GM12875 (cell line): ENCODE data around the gene C2CD3.

ENCODE experiments used
- H3K4me3 ChIP-seq: one replicate; pipeline ENCODE4 v1.5.1; 2011; ENCODE audit warnings: low read depth, low read length, control low read depth
- TF ChIP-seq, protein P1 (sequence below): IDR thresholded peaks from 2 replicates; pipeline ENCODE4 v1.5.1; 2011; ENCODE audit warnings: low read depth, mild to moderate bottlenecking, control low read depth, inconsistent platforms, low read length, moderate library complexity, borderline replicate concordance; ENCODE audit not compliant: insufficient read depth

Gene C2CD3, protein sequence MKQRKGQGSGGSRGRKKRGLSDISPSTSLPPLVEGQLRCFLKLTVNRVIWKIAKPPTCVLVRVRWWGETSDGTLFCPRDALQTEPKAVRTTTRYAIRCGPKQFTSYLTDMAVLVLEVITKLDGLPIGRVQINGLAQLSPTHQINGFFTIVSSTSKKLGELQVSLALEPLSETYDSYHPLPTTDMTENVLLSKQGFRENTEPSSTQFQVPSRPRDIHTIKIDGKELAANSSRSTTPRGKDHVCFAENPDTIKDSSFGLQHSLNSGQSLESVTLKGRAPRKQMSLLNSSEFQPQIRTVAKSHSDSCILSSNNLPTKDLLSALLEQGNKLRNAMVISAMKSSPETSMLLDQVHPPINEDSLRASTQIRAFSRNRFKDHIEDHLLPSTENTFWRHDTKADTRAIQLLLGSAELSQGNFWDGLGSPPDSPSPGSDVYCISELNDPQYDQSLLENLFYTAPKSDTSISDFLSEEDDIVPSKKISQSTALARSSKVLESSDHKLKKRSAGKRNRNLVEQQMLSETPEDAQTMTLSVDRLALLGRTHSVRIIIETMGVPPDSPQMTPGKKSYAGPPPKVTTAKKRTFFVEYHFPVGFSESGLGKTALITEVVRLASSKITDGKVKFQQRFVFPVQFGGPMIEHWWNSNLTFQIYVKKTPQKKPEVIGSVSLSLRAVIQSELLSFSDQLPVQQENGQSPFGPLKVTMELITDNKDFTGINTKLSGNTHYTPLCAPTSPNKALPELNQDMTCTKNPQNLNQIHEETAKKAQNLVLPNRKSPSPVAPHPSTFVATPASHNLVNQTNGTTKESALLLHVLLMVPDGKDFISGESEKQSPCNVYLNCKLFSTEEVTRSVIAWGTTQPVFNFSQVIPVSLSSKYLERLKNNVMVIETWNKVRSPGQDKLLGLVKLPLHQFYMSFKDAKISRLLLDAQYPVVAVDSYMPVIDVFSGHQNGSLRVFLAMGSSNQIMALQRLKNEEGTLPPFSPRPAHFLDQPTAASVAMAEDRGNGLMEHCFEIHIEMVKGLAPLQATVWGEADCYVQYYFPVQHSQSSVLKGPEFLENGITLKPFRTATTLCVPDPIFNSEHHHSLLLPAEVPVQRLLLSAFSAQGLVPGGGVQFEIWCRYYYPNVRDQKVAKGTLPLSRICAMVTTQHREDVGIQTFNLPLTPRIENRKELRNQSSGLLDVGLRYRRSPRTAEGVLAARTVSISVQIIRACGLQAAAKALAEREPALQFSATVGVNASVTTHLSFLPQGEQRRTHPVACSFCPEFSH (N-terminal part only)

DNA sequence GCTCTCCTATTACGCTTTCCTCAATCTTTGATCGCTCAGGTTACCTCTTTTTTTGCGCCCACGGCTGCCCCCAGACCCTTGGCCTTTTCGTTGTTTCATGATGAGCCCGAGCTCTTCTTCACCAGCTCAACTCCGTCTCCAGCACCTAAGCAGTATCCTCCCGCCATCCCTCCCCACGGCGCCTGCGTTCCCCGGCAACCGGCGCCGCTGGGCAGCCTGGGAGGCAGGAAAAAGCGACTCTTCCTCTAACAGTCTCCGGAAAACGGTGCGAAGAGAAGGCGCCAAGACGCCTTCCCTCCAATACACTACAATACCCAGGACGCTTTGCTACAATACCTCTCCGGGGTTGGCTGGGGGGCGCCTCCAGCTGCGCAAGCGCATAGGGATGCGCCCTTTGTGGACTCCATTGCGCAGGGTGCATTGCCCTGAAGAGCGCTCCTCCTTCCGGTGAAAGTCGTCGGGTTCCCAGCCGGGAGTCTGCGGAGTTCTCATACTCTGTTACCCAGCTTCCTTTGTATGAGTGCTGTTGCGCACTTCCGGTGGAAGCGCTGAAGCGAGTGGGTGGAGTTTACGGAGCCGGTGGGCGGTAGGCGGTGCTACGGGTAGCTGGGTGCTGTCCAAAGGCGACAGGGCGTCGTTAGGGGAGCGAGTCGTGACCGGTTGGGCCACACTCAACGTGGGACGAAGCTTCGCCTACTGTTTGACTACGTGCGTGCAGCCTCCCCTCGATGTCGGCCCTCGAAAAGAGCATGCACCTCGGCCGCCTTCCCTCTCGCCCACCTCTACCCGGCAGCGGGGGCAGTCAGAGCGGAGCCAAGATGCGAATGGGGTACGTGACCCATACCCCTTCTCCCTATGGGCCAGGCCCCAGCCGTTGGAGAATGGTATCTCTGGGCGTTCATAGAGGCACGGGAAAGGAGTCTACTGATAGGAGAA lies at the start of gene C2CD3, which contains the start of gene PPME1:
Gene C2CD3, minus strand, starts transcription at position 309 of the 936 bp plus-strand sequence. Its CDS starts 210 bp downstream, at position 99.
Gene PPME1, plus strand, starts transcription at position 596 of the 936 bp plus-strand sequence. Its CDS starts 133 bp downstream, at position 729.
- TF ChIP-seq, protein P1, sequence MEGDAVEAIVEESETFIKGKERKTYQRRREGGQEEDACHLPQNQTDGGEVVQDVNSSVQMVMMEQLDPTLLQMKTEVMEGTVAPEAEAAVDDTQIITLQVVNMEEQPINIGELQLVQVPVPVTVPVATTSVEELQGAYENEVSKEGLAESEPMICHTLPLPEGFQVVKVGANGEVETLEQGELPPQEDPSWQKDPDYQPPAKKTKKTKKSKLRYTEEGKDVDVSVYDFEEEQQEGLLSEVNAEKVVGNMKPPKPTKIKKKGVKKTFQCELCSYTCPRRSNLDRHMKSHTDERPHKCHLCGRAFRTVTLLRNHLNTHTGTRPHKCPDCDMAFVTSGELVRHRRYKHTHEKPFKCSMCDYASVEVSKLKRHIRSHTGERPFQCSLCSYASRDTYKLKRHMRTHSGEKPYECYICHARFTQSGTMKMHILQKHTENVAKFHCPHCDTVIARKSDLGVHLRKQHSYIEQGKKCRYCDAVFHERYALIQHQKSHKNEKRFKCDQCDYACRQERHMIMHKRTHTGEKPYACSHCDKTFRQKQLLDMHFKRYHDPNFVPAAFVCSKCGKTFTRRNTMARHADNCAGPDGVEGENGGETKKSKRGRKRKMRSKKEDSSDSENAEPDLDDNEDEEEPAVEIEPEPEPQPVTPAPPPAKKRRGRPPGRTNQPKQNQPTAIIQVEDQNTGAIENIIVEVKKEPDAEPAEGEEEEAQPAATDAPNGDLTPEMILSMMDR, result no peak
- peak within 1 kb of the TSS; percentile 81 for H3K4me3 ChIP-seq

GRCh38 chr11:74220376-74220775 lies 49.6 kb upstream of the C2CD3 start:
- TF ChIP-seq, protein P1, result no peak
- H3K4me3 ChIP-seq, result no peak overlapping the region

DNA sequence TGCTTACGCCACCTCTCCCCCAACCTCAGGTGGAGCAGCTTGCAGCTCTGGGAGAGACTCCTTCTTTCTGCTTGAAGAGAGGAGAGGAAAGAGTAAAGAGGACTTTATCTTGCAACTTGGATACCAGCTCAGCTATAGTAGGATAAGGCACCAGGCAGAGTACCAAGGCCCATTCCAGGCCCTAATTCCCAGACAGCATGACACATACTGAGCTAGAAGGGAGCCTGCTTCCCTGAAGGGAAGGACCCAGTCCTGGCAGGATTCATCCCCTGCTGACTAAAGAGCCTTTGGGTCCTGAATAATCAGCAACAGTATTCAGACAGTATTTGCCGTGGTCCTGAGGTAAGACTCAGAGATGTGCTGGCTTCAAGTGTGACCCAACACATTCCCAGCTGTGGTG lies 41.7 kb upstream of the C2CD3 start:
- H3K4me3 ChIP-seq, result no peak overlapping the region
- TF ChIP-seq, protein P1, result no peak

DNA sequence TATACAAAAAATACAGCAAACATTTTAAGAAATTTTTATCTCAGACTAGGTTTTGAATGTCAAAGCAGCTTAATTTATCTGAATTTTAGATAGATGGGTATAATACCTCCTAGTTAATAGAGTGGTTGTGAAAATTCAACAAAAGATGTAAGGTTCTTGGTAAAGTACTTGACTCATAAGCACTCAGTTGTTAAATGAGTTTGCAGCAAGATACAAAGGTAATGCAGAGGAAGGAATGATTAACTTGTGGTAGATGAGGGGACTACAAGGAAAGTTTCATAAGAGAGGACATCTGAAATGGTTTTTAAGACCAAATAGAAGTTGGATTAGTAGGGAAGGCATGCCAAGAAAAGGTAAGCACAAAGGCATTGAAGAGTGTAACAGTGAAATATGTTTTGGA lies 37.7 kb upstream of the C2CD3 start:
- H3K4me3 ChIP-seq, result no peak overlapping the region
- TF ChIP-seq, protein P1, result no peak

- TF ChIP-seq, protein P1, result no peak
- no peak overlapping the region for H3K4me3 ChIP-seq
Observed at GRCh38 chr11:74206746-74207145, 35.9 kb upstream of the C2CD3 start.

DNA sequence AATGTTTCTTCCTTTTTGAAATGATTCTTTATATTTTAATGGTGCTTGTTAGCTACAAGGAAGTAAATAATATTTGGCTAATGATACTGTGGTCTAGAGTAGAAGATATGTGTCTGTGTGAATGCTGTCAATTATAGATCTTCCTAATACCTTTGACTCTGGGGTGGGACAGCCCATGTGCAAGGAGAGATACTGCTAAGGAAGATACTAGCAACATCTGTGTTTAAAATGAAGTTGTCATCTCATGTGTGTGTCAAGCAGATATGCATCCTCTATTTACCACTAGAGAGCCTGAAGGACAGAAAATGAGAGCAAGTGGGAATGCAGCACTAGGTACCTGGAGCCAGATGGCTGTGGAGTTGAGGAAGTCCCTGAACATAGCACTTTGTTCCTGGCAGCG lies 34.4 kb upstream of the C2CD3 start:
- TF ChIP-seq, protein P1, result no peak
- H3K4me3 ChIP-seq, result no peak overlapping the region
